GM23338 (cell line): ENCODE measurements around the gene SNRPD2.

ENCODE experiments used
- CREB1 ChIP-seq: fragments of 250-450 bp; sonication (Bioruptor Pico); IDR thresholded peaks from 2 replicates; pipeline ENCODE4 v1.5.0; 2020; ENCODE audit warnings: low read depth, mild to moderate bottlenecking, moderate library complexity
- CTCF ChIP-seq, 2 experiments: fragments of 200-600 bp in 1 of 2; sonication (generic) in 1 of 2; conservative IDR thresholded peaks; 2 replicates each; pipeline versions ENCODE4 v1.5.1 to v1.6.1; 2016 to 2017; ENCODE audit warnings: antibody characterized with exemption in 2 of 2, low read depth in 2 of 2, mild to moderate bottlenecking in 2 of 2, moderate library complexity in 1 of 2
- ETS1 ChIP-seq: IDR thresholded peaks from 2 replicates; pipeline ENCODE4 v1.6.1; 2016; ENCODE audit warnings: antibody characterized with exemption
- EZH2 ChIP-seq: fragments of 200-600 bp; sonication (generic); IDR thresholded peaks from one replicate; pipeline ENCODE4 v1.8.0; 2017; ENCODE audit warnings: antibody characterized with exemption, mild to moderate bottlenecking, low read depth; ENCODE audit not compliant: unreplicated experiment
- EZH2phosphoT487 ChIP-seq: fragments of 200-600 bp; sonication (generic); IDR thresholded peaks from one replicate; pipeline ENCODE4 v1.8.1; 2018; ENCODE audit warnings: antibody characterized with exemption; ENCODE audit not compliant: unreplicated experiment
- POLR2AphosphoS5 ChIP-seq: IDR thresholded peaks from 2 replicates; pipeline ENCODE4 v1.6.1; 2016; ENCODE audit warnings: antibody characterized with exemption, low read depth
- ZNF331 ChIP-seq: fragments of 250-450 bp; sonication (Bioruptor Pico); IDR thresholded peaks from 2 replicates; pipeline ENCODE4 v1.5.0; 2020; ENCODE audit warnings: low read depth, mild to moderate bottlenecking, moderate library complexity
- TF ChIP-seq, protein P1 (sequence below): IDR thresholded peaks from one replicate; pipeline ENCODE4 v1.6.1; 2018; ENCODE audit warnings: antibody characterized with exemption; ENCODE audit not compliant: unreplicated experiment

DNA sequence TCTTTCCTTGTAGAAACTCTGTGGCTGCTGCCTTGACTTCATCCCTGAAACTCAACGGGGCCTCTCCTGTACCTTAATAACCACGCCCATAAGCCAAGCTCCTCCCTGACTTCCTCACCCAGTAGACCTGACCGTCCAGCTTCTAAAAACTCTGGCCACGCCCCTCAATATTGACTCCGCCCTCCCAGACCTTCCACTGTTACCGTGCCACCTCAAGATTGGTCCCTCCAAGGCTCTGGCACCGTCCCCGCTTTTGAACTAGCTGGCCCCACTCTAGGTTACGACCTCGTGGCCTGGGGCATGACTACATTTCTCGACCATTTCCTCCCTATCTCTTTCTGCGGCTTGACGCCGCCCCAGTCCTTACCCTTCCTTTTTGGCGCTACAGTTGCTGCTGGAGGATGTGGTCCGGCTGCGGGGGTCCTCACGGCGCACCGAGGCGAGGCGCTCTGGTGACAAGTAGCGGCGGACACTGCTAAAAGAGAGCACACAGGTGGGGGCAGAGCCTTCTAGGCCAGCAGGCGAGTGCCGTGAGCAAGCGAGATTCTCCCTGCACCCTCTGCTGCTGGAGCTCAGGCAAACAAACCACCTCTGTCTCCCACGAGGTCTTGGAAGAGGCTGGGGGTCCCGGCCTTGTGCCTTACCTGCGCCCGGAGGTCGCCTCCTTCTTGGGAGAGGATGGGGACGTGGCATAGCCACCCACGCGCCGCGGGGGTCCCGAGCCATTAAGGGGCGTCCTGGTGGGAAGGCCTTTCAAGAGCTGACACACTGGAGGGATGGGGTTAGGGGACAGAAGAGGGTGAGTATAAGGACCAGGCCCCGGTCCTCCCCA, 50.3 kb downstream of the SNRPD2 start:
- TF ChIP-seq, protein P1, sequence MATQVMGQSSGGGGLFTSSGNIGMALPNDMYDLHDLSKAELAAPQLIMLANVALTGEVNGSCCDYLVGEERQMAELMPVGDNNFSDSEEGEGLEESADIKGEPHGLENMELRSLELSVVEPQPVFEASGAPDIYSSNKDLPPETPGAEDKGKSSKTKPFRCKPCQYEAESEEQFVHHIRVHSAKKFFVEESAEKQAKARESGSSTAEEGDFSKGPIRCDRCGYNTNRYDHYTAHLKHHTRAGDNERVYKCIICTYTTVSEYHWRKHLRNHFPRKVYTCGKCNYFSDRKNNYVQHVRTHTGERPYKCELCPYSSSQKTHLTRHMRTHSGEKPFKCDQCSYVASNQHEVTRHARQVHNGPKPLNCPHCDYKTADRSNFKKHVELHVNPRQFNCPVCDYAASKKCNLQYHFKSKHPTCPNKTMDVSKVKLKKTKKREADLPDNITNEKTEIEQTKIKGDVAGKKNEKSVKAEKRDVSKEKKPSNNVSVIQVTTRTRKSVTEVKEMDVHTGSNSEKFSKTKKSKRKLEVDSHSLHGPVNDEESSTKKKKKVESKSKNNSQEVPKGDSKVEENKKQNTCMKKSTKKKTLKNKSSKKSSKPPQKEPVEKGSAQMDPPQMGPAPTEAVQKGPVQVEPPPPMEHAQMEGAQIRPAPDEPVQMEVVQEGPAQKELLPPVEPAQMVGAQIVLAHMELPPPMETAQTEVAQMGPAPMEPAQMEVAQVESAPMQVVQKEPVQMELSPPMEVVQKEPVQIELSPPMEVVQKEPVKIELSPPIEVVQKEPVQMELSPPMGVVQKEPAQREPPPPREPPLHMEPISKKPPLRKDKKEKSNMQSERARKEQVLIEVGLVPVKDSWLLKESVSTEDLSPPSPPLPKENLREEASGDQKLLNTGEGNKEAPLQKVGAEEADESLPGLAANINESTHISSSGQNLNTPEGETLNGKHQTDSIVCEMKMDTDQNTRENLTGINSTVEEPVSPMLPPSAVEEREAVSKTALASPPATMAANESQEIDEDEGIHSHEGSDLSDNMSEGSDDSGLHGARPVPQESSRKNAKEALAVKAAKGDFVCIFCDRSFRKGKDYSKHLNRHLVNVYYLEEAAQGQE = no peak
- TF ChIP-seq EZH2 = no peak
- TF ChIP-seq CREB1 (CRISPR knock-in tag) = no peak
- TF ChIP-seq CTCF (conservative IDR thresholded peaks at IDR 0.05; ENCODE audit: low read depth in 2 of 2) = no peak
- TF ChIP-seq POLR2AphosphoS5 = peak; percentile 47; the same call in 1 of the 2 replicates
- TF ChIP-seq ETS1 = no peak
- TF ChIP-seq EZH2phosphoT487 = no peak
- no peak for TF ChIP-seq ZNF331 (CRISPR knock-in tag)
